ENCODE results near the gene SPSB3. TPM values are rescaled to one million over a fixed set of nuclear protein-coding genes. Genes with fewer than 3 reads are reported as not detected.

SPSB3 gene
- total and polyA plus RNA-seq, 2 donors (not counting 1 experiment from before 2014, with no cell fraction given): 9.6 to 32.7 TPM

- Histone ChIP-seq H3K27me3 (ENCODE audit: control insufficient read depth, insufficient read depth, low read length) (no peaks in the 10 kb centered on the region), H3K79me2 (ENCODE audit: control insufficient read depth, insufficient read depth, low read length) (no peaks in the 10 kb centered on the region), H4K20me1 (ENCODE audit: control insufficient read depth, extremely low read depth, insufficient read depth, low read length) (no peaks in the 10 kb centered on the region), H3K4me1 (ENCODE audit: control insufficient read depth, extremely low read depth, insufficient read depth, low read length) (no peaks in the 10 kb centered on the region), H3K4me3 (replicated peaks in 1 of 4; ENCODE audit: control extremely low read depth in 1 of 4, insufficient read depth in 1 of 4, low read depth in 3 of 4, low read length in 4 of 4) (no peak overlapping the region), H3K4me2 (ENCODE audit: extremely low read depth, insufficient read depth, low read length) (no peak overlapping the region), H2AFZ (ENCODE audit: low read length) (no peak overlapping the region), H3K36me3 (ENCODE audit: control insufficient read depth, insufficient read depth, low read length) (peaks cover 21% of the 10 kb centered on the region), H3K9ac (ENCODE audit: insufficient read depth, low read length) (no peak overlapping the region), H3K9me3 (ENCODE audit: control insufficient read depth, insufficient read depth, low read depth, low read length) (no peaks in the 10 kb centered on the region), H3K27ac (ENCODE audit: insufficient read depth, low read length) (no peak overlapping the region)
- DNase-seq (ENCODE audit: low read depth in 2 of 2): peak; percentile 50 to 98
- TF ChIP-seq, protein P1, sequence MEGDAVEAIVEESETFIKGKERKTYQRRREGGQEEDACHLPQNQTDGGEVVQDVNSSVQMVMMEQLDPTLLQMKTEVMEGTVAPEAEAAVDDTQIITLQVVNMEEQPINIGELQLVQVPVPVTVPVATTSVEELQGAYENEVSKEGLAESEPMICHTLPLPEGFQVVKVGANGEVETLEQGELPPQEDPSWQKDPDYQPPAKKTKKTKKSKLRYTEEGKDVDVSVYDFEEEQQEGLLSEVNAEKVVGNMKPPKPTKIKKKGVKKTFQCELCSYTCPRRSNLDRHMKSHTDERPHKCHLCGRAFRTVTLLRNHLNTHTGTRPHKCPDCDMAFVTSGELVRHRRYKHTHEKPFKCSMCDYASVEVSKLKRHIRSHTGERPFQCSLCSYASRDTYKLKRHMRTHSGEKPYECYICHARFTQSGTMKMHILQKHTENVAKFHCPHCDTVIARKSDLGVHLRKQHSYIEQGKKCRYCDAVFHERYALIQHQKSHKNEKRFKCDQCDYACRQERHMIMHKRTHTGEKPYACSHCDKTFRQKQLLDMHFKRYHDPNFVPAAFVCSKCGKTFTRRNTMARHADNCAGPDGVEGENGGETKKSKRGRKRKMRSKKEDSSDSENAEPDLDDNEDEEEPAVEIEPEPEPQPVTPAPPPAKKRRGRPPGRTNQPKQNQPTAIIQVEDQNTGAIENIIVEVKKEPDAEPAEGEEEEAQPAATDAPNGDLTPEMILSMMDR (conservative IDR thresholded peaks at IDR 0.05 in 1 of 2, IDR thresholded peaks at IDR 0.05 in 1 of 2; ENCODE audit: low read depth in 1 of 2, low read length in 2 of 2): no peak
- no peak for TF ChIP-seq EZH2 (IDR thresholded peaks at IDR 0.05; ENCODE audit: low read length, missing control alignments)
Observed at GRCh38 chr16:1745900-1746692, 36.3 kb downstream of the SPSB3 start.

GRCh38 chr16:1745181-1745899 lies 37.0 kb downstream of the SPSB3 start:
- H3K36me3 ChIP-seq (ENCODE audit: control insufficient read depth, insufficient read depth, low read length): peaks cover 21% of the 10 kb centered on the region
- no peak overlapping the region for H3K4me3 ChIP-seq (replicated peaks in 1 of 4; ENCODE audit: control extremely low read depth in 1 of 4, insufficient read depth in 1 of 4, low read depth in 3 of 4, low read length in 4 of 4)
- no peaks in the 10 kb centered on the region for H4K20me1 ChIP-seq (ENCODE audit: control insufficient read depth, extremely low read depth, insufficient read depth, low read length)
- H3K27me3 ChIP-seq (ENCODE audit: control insufficient read depth, insufficient read depth, low read length): no peaks in the 10 kb centered on the region
- TF ChIP-seq EZH2 (IDR thresholded peaks at IDR 0.05; ENCODE audit: low read length, missing control alignments): no peak
- TF ChIP-seq, protein P1 (conservative IDR thresholded peaks at IDR 0.05 in 1 of 2, IDR thresholded peaks at IDR 0.05 in 1 of 2; ENCODE audit: low read depth in 1 of 2, low read length in 2 of 2): no peak
- no peaks in the 10 kb centered on the region for H3K4me1 ChIP-seq (ENCODE audit: control insufficient read depth, extremely low read depth, insufficient read depth, low read length)
- H3K9ac ChIP-seq (ENCODE audit: insufficient read depth, low read length): no peak overlapping the region
- no peaks in the 10 kb centered on the region for H3K9me3 ChIP-seq (ENCODE audit: control insufficient read depth, insufficient read depth, low read depth, low read length)
- no peak overlapping the region for H3K4me2 ChIP-seq (ENCODE audit: extremely low read depth, insufficient read depth, low read length)
- no peak overlapping the region for H2AFZ ChIP-seq (ENCODE audit: low read length)
- H3K27ac ChIP-seq (ENCODE audit: insufficient read depth, low read length): no peak overlapping the region
- DNase-seq (ENCODE audit: low read depth in 2 of 2): peak in 1 of 2 donors; percentile 93
- no peaks in the 10 kb centered on the region for H3K79me2 ChIP-seq (ENCODE audit: control insufficient read depth, insufficient read depth, low read length)

- Histone ChIP-seq H3K27me3 (ENCODE audit: control insufficient read depth, insufficient read depth, low read length) (no peaks in the 10 kb centered on the region), H3K36me3 (ENCODE audit: control insufficient read depth, insufficient read depth, low read length) (peaks cover 17% of the 10 kb centered on the region), H2AFZ (ENCODE audit: low read length) (no peak overlapping the region), H3K9me3 (ENCODE audit: control insufficient read depth, insufficient read depth, low read depth, low read length) (no peaks in the 10 kb centered on the region), H3K4me1 (ENCODE audit: control insufficient read depth, extremely low read depth, insufficient read depth, low read length) (no peaks in the 10 kb centered on the region), H3K4me3 (replicated peaks in 1 of 4; ENCODE audit: control extremely low read depth in 1 of 4, insufficient read depth in 1 of 4, low read depth in 3 of 4, low read length in 4 of 4) (no peak overlapping the region), H4K20me1 (ENCODE audit: control insufficient read depth, extremely low read depth, insufficient read depth, low read length) (no peaks in the 10 kb centered on the region), H3K27ac (ENCODE audit: insufficient read depth, low read length) (no peak overlapping the region), H3K79me2 (ENCODE audit: control insufficient read depth, insufficient read depth, low read length) (no peaks in the 10 kb centered on the region), H3K4me2 (ENCODE audit: extremely low read depth, insufficient read depth, low read length) (no peak overlapping the region), H3K9ac (ENCODE audit: insufficient read depth, low read length) (no peak overlapping the region)
- TF ChIP-seq EZH2 (IDR thresholded peaks at IDR 0.05; ENCODE audit: low read length, missing control alignments): no peak
- TF ChIP-seq, protein P1 (conservative IDR thresholded peaks at IDR 0.05 in 1 of 2, IDR thresholded peaks at IDR 0.05 in 1 of 2; ENCODE audit: low read depth in 1 of 2, low read length in 2 of 2): no peak
- DNase-seq (ENCODE audit: low read depth in 2 of 2): no peak
Observed at GRCh38 chr16:1744338-1744840, 38.0 kb downstream of the SPSB3 start.

Data from fibroblast of lung (primary cell).